ENCODE data around the gene ENPEP. TPM values are rescaled to one million over a fixed set of nuclear protein-coding genes. Genes with fewer than 3 reads are reported as not detected.

Gene ENPEP
- total RNA-seq, 1 experiment from 2014 or later, result 5.6 TPM

GRCh38 chr4:110508827-110509710 is 33.1 kb downstream of the ENPEP start:
- no peaks in the 10 kb centered on the region for H3K9me3 Mint-ChIP-seq (ENCODE audit: unreplicated experiment)
- H3K27me3 Mint-ChIP-seq (ENCODE audit: insufficient read depth, unreplicated experiment), result no peaks in the 10 kb centered on the region
- TF ChIP-seq CTCF (IDR thresholded peaks at IDR 0.05; ENCODE audit: insufficient read depth in 1 of 2, low read depth in 1 of 2, low read length in 1 of 2, severe bottlenecking in 1 of 2, unreplicated experiment in 1 of 2), result peak; percentile 25 to 36
- no peaks in the 10 kb centered on the region for H3K4me1 Mint-ChIP-seq (ENCODE audit: low read depth, unreplicated experiment)
- Histone ChIP-seq H3K27me3 (replicated peaks; ENCODE audit: control insufficient read depth, insufficient read depth, low read length) (no peaks in the 10 kb centered on the region), H3K4me1 (no peaks in the 10 kb centered on the region), H3K4me3 (ENCODE audit: low read depth, low read length) (no peak overlapping the region), H3K36me3 (ENCODE audit: control insufficient read depth, insufficient read depth, low read length) (no peaks in the 10 kb centered on the region), H3K9me3 (no peaks in the 10 kb centered on the region)
- DNase-seq, result peak in 1 of 2 experiments; percentile 15
- CTCF ChIA-PET, result interaction anchor here (0.5 to 3.9 kb wide), 4 partner anchors 22 to 535 kb away, joined by 3 to 81 read pairs (median 6); no protein-coding TSS in a partner anchor
- POLR2A ChIA-PET, result no interaction called here
- H3K27ac Mint-ChIP-seq (ENCODE audit: unreplicated experiment), result no peak overlapping the region
- no peaks in the 10 kb centered on the region for H3K36me3 Mint-ChIP-seq (ENCODE audit: insufficient read depth, unreplicated experiment)
- H3K4me3 Mint-ChIP-seq (ENCODE audit: unreplicated experiment), result no peak overlapping the region
- BruUV-seq (replicated peaks), result no TSS peak
- intact Hi-C loops (cut with micrococcal nuclease; ENCODE audit: unreplicated experiment), result no loop called here

GRCh38 chr4:110510277-110510676 is 34.3 kb downstream of the ENPEP start:
- H3K4me1 ChIP-seq, result no peaks in the 10 kb centered on the region
- ChIA-PET CTCF (interaction anchor here (0.7 to 3.9 kb wide), 4 partner anchors 9 to 511 kb away, joined by 3 to 81 read pairs (median 7); no protein-coding TSS in a partner anchor), POLR2A (no interaction called here)
- no peaks in the 10 kb centered on the region for H3K36me3 ChIP-seq (ENCODE audit: control insufficient read depth, insufficient read depth, low read length)
- DNase-seq, result no peak
- no peaks in the 10 kb centered on the region for H3K36me3 Mint-ChIP-seq (ENCODE audit: insufficient read depth, unreplicated experiment)
- H3K4me3 ChIP-seq (ENCODE audit: low read depth, low read length), result no peak overlapping the region
- no peak overlapping the region for H3K27ac Mint-ChIP-seq (ENCODE audit: unreplicated experiment)
- BruUV-seq (replicated peaks), result no TSS peak
- H3K27me3 Mint-ChIP-seq (ENCODE audit: insufficient read depth, unreplicated experiment), result no peaks in the 10 kb centered on the region
- H3K27me3 ChIP-seq (replicated peaks; ENCODE audit: control insufficient read depth, insufficient read depth, low read length), result no peaks in the 10 kb centered on the region
- no peaks in the 10 kb centered on the region for H3K4me1 Mint-ChIP-seq (ENCODE audit: low read depth, unreplicated experiment)
- intact Hi-C loops (cut with micrococcal nuclease; ENCODE audit: unreplicated experiment), result loop anchor here (2.0 kb wide), 2 partner anchors 29 to 67 kb away; no protein-coding TSS in a partner anchor
- H3K9me3 ChIP-seq, result no peaks in the 10 kb centered on the region
- TF ChIP-seq CTCF (IDR thresholded peaks at IDR 0.05; ENCODE audit: insufficient read depth in 1 of 2, low read depth in 1 of 2, low read length in 1 of 2, severe bottlenecking in 1 of 2, unreplicated experiment in 1 of 2), result no peak
- H3K9me3 Mint-ChIP-seq (ENCODE audit: unreplicated experiment), result no peaks in the 10 kb centered on the region
- no peak overlapping the region for H3K4me3 Mint-ChIP-seq (ENCODE audit: unreplicated experiment)

GRCh38 chr4:110510955-110511544 is 35.1 kb downstream of the ENPEP start:
- H3K27me3 Mint-ChIP-seq (ENCODE audit: insufficient read depth, unreplicated experiment), result no peaks in the 10 kb centered on the region
- no peaks in the 10 kb centered on the region for H3K4me1 Mint-ChIP-seq (ENCODE audit: low read depth, unreplicated experiment)
- H3K36me3 Mint-ChIP-seq (ENCODE audit: insufficient read depth, unreplicated experiment), result no peaks in the 10 kb centered on the region
- no peaks in the 10 kb centered on the region for H3K4me1 ChIP-seq
- POLR2A ChIA-PET, result no interaction called here
- peak; percentile 56 to 60 for TF ChIP-seq CTCF (IDR thresholded peaks at IDR 0.05; ENCODE audit: insufficient read depth in 1 of 2, low read depth in 1 of 2, low read length in 1 of 2, severe bottlenecking in 1 of 2, unreplicated experiment in 1 of 2)
- no peak overlapping the region for H3K4me3 Mint-ChIP-seq (ENCODE audit: unreplicated experiment)
- intact Hi-C loops (cut with micrococcal nuclease; ENCODE audit: unreplicated experiment), result loop anchor here (1.0 to 2.0 kb wide), 5 partner anchors 30 to 512 kb away; no protein-coding TSS in a partner anchor
- no peaks in the 10 kb centered on the region for H3K27me3 ChIP-seq (replicated peaks; ENCODE audit: control insufficient read depth, insufficient read depth, low read length)
- H3K4me3 ChIP-seq (ENCODE audit: low read depth, low read length), result no peak overlapping the region
- no peaks in the 10 kb centered on the region for H3K36me3 ChIP-seq (ENCODE audit: control insufficient read depth, insufficient read depth, low read length)
- no peaks in the 10 kb centered on the region for H3K9me3 Mint-ChIP-seq (ENCODE audit: unreplicated experiment)
- no peak overlapping the region for H3K27ac Mint-ChIP-seq (ENCODE audit: unreplicated experiment)
- BruUV-seq (replicated peaks), result no TSS peak
- CTCF ChIA-PET, result interaction anchor here (3.9 kb wide), 1 partner anchor 167 kb away, joined by 81 read pairs; no protein-coding TSS in a partner anchor
- H3K9me3 ChIP-seq, result no peaks in the 10 kb centered on the region
- DNase-seq, result peak in 1 of 2 experiments; percentile 38
